OCI-LY7 (cell line): ENCODE results near the gene WDR5B. TPM values are rescaled to one million over a fixed set of nuclear protein-coding genes. Genes with fewer than 3 reads are reported as not detected.

Source experiments
- BruUV-seq: library from RNA; stranded (reverse); fragments of 400-500 nt; replicated peaks from 2 replicates; lab custom pipeline; 2021; lab: Mats Ljungman, UMichigan
- CTCF ChIA-PET: fragments of 300-600 bp; sonication (Branson Sonifier 250); formaldehyde crosslinking; loops from one replicate; lab custom pipeline; 2022; ENCODE audit warnings: antibody characterized with exemption; ENCODE audit not compliant: unreplicated experiment; lab: Charles Lee
- POLR2A ChIA-PET: fragments of 300-600 bp; sonication (Branson Sonifier 250); formaldehyde crosslinking; loops from one replicate; lab custom pipeline; 2022; ENCODE audit warnings: antibody characterized with exemption; lab: Charles Lee
- DNase-seq: peaks from one replicate; pipeline ENCODE4 v3.0.0-alpha.2; 2015; ENCODE audit warnings: low spot score
- H2AFZ ChIP-seq: fragments of 200-600 bp; sonication (generic), shearing (Covaris generic); 2 replicates; pipeline ENCODE4 v1.6.1; 2014; ENCODE audit warnings: mild to moderate bottlenecking, antibody characterized with exemption, low read length, moderate library complexity
- H3K27ac ChIP-seq: fragments of 200-600 bp; sonication (generic); 2 replicates; pipeline ENCODE4 v1.5.1; 2014; ENCODE audit warnings: mixed run types, low read depth, mild to moderate bottlenecking, moderate library complexity, low read length, inconsistent platforms; ENCODE audit not compliant: poor library complexity, severe bottlenecking
- H3K36me3 ChIP-seq: fragments of 200-600 bp; sonication (generic); 2 replicates; pipeline ENCODE4 v1.6.1; 2014; ENCODE audit warnings: mild to moderate bottlenecking, antibody characterized with exemption, low read length, moderate library complexity, mixed read lengths; ENCODE audit not compliant: insufficient read depth
- H3K4me1 ChIP-seq: fragments of 200-600 bp; sonication (generic); 2 replicates; pipeline ENCODE4 v1.5.1; 2014; ENCODE audit warnings: mild to moderate bottlenecking, low read length; ENCODE audit not compliant: insufficient read depth, poor library complexity, severe bottlenecking
- H3K4me2 ChIP-seq: fragments of 200-600 bp; sonication (generic); 2 replicates; pipeline ENCODE4 v1.6.1; 2014; ENCODE audit warnings: mild to moderate bottlenecking, low read length
- H3K4me3 ChIP-seq: fragments of 200-600 bp; sonication (generic); 2 replicates; pipeline ENCODE4 v1.5.1; 2014; ENCODE audit warnings: mild to moderate bottlenecking, low read depth, low read length; ENCODE audit not compliant: poor library complexity, severe bottlenecking
- H3K79me2 ChIP-seq: fragments of 200-600 bp; sonication (generic); 2 replicates; pipeline ENCODE4 v1.6.1; 2016; ENCODE audit warnings: low read depth, mild to moderate bottlenecking, low read length, moderate library complexity, mixed read lengths; ENCODE audit not compliant: insufficient read depth
- H3K9me2 ChIP-seq: fragments of 200-600 bp; sonication (generic); 2 replicates; pipeline ENCODE4 v1.6.1; 2016; ENCODE audit warnings: mild to moderate bottlenecking, low read length, mixed read lengths; ENCODE audit not compliant: insufficient read depth
- H3K9me3 ChIP-seq: fragments of 200-600 bp; sonication (generic); 2 replicates; pipeline ENCODE4 v1.6.1; 2014; ENCODE audit warnings: mild to moderate bottlenecking, mixed run types, low read length, mixed read lengths
- H4K20me1 ChIP-seq: fragments of 200-600 bp; sonication (generic); 2 replicates; pipeline ENCODE4 v1.6.1; 2014; ENCODE audit warnings: mild to moderate bottlenecking, antibody characterized with exemption, low read length, moderate library complexity, mixed read lengths; ENCODE audit not compliant: insufficient read depth
- EZH2phosphoT487 ChIP-seq: fragments of 200-600 bp; sonication (generic); IDR thresholded peaks from 2 replicates; pipeline ENCODE4 v1.6.1; 2018; ENCODE audit warnings: low read depth, borderline replicate concordance, mild to moderate bottlenecking, mixed run types, antibody characterized with exemption, low read length, moderate library complexity, mixed read lengths
- intact Hi-C: fragments of 100-400 bp; cut with micrococcal nuclease; formaldehyde crosslinking; loops from one replicate; pipeline ENCODE4 v1.10.0; 2022; ENCODE audit not compliant: unreplicated experiment
- total RNA-seq, 2 experiments: library from RNA; depleted of rRNA in 1 of 2; stranded (reverse); fragments of >200 nt in 1 of 2; shearing (Covaris generic) in 1 of 2; gene quantifications; 2 replicates each; pipeline ENCODE4 v1.2.3, GENCODE V29; 2014 to 2022
- TF ChIP-seq, protein P1 (sequence below): fragments of 200-600 bp; sonication (generic); conservative IDR thresholded peaks from 2 replicates; pipeline ENCODE4 v1.5.1; 2014; ENCODE audit warnings: mild to moderate bottlenecking, antibody characterized with exemption, low read length, moderate library complexity, mixed read lengths

Gene WDR5B
- total RNA-seq, 2 experiments from 2014 or later: 6.3 to 8.3 TPM

DNA sequence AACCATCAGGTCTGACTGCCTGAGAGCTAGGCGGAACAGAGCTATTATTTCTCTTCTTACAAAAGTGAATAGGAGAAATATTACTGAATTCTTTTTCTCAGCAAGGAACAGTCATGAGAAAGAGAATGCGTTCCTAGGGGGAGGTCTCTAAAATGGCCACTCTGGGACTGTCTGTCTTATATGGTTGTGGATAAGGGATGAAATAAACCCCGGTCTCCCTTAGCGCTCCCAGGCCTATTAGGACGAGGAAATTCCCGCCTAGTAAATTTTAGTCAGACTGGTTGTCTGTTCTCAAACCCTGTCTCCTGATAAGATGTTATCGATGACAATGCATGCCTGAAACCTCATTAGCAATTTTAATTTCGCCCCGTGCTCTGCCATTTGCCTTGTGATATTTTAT lies 20.1 kb upstream of the WDR5B start:
- intact Hi-C loops: no loop called here
- Histone ChIP-seq H3K36me3 (peaks cover 88% of the 10 kb centered on the region), H3K27ac (no peak overlapping the region), H4K20me1 (no peaks in the 10 kb centered on the region), H3K4me3 (no peak overlapping the region), H3K4me1 (no peaks in the 10 kb centered on the region), H2AFZ (no peak overlapping the region), H3K9me2 (no peaks in the 10 kb centered on the region), H3K4me2 (no peak overlapping the region), H3K9me3 (peaks cover 18% of the 10 kb centered on the region), H3K79me2 (no peaks in the 10 kb centered on the region)
- peak; percentile 11 for DNase-seq
- POLR2A ChIA-PET: no interaction called here
- BruUV-seq: no TSS peak
- CTCF ChIA-PET: no interaction called here
- no peak for TF ChIP-seq EZH2phosphoT487
- TF ChIP-seq, protein P1, sequence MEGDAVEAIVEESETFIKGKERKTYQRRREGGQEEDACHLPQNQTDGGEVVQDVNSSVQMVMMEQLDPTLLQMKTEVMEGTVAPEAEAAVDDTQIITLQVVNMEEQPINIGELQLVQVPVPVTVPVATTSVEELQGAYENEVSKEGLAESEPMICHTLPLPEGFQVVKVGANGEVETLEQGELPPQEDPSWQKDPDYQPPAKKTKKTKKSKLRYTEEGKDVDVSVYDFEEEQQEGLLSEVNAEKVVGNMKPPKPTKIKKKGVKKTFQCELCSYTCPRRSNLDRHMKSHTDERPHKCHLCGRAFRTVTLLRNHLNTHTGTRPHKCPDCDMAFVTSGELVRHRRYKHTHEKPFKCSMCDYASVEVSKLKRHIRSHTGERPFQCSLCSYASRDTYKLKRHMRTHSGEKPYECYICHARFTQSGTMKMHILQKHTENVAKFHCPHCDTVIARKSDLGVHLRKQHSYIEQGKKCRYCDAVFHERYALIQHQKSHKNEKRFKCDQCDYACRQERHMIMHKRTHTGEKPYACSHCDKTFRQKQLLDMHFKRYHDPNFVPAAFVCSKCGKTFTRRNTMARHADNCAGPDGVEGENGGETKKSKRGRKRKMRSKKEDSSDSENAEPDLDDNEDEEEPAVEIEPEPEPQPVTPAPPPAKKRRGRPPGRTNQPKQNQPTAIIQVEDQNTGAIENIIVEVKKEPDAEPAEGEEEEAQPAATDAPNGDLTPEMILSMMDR: no peak

DNA sequence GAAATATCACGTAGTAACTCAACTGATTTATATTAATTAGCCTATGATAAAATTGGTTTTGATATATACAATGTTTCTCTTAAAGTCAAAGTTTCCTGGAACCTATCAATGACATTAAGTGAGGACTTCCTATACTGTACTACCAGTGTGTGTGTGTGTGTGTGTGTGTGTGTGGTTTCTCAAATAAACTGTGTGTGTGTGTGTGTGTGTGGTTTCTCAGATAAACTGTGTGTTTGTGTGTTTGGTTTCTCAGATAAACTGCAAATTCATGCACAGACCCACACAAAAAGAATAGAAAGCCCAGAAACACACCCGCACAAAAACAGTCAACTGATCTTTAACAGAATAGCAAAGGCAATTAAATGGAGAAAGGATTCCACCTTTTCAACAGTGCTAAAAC lies 14.5 kb upstream of the WDR5B start:
- H3K9me3 ChIP-seq: no peaks in the 10 kb centered on the region
- no peak overlapping the region for H3K27ac ChIP-seq
- no peak for DNase-seq
- H3K4me3 ChIP-seq: no peak overlapping the region
- POLR2A ChIA-PET: no interaction called here
- no peak overlapping the region for H2AFZ ChIP-seq
- H3K9me2 ChIP-seq: no peaks in the 10 kb centered on the region
- CTCF ChIA-PET: interaction anchor here (0.5 kb wide), 1 partner anchor 37 kb away, joined by 3 read pairs; no protein-coding TSS in a partner anchor
- H3K4me1 ChIP-seq: no peaks in the 10 kb centered on the region
- no peaks in the 10 kb centered on the region for H3K79me2 ChIP-seq
- intact Hi-C loops: no loop called here
- no peak overlapping the region for H3K4me2 ChIP-seq
- no TSS peak for BruUV-seq
- H4K20me1 ChIP-seq: no peaks in the 10 kb centered on the region
- H3K36me3 ChIP-seq: peaks cover 87% of the 10 kb centered on the region
- TF ChIP-seq, protein P1: no peak
- TF ChIP-seq EZH2phosphoT487: no peak

DNA sequence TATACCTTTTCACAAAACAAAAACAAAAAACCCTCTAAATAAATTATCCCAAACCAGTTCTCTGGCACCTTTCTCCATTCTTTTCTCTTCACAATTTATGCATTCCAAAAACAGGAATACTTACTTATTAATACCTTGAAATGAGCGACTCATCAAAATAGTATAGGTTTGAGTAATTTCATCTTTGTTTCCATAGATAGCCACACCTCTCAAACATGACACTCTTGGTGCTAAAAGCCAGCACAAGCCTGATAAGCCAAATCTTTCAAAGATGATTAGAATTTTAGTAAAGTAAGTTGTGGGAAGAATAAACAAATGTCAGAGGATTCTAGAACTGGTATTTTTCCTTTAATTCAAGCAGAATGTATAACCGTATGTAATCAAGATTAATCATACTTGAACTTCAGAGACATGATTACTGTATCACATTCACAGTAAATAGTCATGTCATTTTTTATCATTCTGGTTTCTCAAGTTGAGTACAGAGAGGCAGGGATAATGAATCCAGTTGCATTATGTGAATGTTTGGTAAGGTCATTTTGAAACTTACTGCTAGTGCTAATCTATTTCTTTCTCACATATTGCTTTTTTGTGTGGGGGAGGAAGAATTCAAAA lies 12.1 kb upstream of the WDR5B start:
- BruUV-seq: no TSS peak
- H3K27ac ChIP-seq: no peak overlapping the region
- intact Hi-C loops: no loop called here

More for the DNA sequence above, 12.1 kb upstream of the WDR5B start:
- H3K9me2 ChIP-seq: no peaks in the 10 kb centered on the region
- no peaks in the 10 kb centered on the region for H4K20me1 ChIP-seq
- H3K4me3 ChIP-seq: no peak overlapping the region
- no peak for DNase-seq
- no peaks in the 10 kb centered on the region for H3K9me3 ChIP-seq
- H3K79me2 ChIP-seq: no peaks in the 10 kb centered on the region
- H3K4me1 ChIP-seq: no peaks in the 10 kb centered on the region
- H2AFZ ChIP-seq: no peak overlapping the region
- no peak for TF ChIP-seq EZH2phosphoT487
- CTCF ChIA-PET: no interaction called here
- POLR2A ChIA-PET: no interaction called here
- peaks cover 90% of the 10 kb centered on the region for H3K36me3 ChIP-seq
- H3K4me2 ChIP-seq: no peak overlapping the region
